ENCODE results near the gene GRM5.
"Not testable (repeated sequence)": the region's sequence is repeated elsewhere in the genome, so short reads cannot be mapped to it uniquely, and the experiment has no call there.

Gene GRM5

DNA sequence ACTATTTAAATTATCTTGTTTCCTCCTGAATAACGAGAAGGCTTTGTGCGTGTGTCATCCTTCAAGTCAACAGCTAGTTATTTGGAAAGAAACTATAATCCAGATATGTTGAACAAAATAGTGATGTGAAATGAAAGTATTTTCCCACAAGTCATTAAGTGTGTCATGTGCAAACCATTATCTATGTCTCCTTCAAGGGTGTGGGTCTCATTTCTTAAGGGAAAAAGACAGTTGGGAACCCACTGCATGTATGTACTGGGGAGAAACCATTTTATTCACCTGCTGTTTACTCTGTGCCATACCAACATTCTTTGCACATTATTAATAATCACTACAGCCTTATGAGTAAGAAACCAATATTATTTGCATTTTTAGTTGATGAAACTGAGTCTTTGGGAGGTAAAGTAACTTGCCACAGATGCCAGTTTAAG lies 582.9 kb downstream of the GRM5 start:
- DNase-seq: no peak

GRCh38 chr11:88480223-88480622 lies 585.6 kb downstream of the GRM5 start:
- DNase-seq: no peak

GRCh38 chr11:88478136-88478815 lies 587.5 kb downstream of the GRM5 start:
- DNase-seq: no peak

DNA sequence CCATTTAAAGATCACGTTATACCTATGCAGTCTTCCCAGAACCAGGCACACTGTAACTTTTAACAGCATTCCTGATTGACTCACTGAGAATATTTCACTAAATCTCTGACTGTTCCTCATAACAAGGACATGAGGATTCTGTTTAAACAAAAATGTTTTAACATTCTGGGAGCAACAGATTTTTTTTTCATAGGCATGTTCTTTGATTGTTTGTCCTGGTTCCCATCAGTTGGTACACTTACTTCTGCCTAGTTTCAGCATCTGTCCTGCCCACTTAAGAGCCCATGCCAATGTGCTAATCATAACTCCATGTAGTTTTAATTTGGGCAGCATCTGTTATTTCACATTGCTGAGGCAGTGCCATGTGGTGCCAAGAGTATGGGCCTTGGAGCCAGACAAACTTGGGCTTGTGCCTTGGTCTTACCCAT lies 589.8 kb downstream of the GRM5 start:
- DNase-seq: no peak

GRCh38 chr11:88474655-88475054 lies 591.1 kb downstream of the GRM5 start:
- no peak for DNase-seq

- DNase-seq: no peak
These were observed 596.1 kb downstream of the GRM5 start for GRCh38 chr11:88469561-88470225.

DNA sequence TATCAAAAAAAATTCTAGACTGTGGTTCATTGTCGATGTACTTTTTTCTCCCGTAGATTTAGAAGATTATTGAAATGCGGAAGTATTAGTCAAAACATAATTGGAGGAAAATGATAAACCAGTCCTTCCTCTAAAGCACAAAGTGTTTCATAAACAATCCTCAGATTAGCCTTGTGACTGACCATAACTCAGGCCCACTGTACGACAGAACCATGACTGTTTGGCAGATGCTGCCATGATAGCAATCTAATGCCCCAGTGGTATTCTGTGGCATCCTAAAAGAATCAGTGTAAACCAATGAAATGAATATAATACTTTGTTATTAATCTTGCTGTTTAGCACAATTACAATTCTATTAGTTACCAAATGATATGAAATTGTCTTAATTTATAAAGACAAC lies 601.3 kb downstream of the GRM5 start:
- no peak for DNase-seq

DNA sequence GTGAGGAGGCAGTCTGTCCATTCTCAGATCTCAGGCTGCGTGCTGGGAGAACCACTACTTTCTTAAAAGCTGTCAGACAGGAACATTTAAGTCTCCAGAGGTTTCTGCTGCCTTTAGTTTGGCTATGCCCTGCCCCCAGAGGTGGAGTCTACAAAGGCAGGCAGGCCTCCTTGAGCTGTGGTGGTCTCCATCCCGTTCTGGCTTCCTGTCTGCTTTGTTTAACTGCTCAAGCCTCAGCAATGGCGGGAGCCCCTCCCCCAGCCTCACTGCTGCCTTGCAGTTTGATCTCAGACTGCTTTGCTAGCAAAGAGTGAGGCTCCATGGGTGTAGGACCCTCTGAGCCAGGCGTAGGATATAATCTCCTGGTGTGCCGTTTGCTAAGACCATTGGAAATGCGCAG lies 602.5 kb downstream of the GRM5 start:
- not testable (repeated sequence) for DNase-seq

DNA sequence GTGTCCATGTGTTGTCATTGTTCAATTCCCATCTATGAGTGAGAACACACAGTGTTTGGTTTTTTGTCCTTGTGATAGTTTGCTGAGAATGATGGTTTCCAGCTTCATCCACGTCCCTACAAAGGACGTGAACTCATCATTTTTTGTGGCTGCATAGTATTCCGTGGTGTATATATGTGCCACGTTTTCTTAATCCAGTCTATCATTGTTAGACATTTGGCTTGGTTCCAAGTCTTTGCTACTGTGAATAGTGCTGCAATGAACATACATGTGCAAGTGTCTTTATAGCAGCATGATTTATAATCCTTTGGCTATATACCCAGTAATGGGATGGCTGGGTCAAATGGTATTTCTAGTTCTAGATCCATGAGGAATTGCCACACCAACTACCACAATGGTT lies 607.7 kb downstream of the GRM5 start:
- not testable (repeated sequence) for DNase-seq

DNA sequence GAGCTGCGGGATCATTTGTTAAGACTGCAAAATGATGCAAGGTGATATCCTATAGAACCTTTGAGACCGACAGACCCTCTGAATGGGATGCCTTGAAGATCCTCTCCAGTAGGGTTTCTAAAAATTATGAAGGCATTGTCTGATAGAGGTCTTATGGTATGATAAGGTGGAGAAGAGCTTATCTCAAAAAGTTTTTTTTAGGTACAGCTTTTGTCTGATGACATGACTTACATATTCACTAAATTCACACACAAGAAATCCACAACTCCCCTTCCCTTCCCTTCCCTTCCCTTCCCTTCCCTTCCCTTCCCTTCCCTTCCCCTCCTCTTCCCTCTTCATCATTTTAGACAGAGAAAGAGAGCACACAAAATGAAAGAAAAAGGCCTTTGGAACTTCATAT lies 609.8 kb downstream of the GRM5 start:
- no peak for DNase-seq

GRCh38 chr11:88454881-88455280 lies 610.9 kb downstream of the GRM5 start:
- no peak for DNase-seq
